Measurements from ENCODE around the gene TXNIP.
"Not testable (repeated sequence)": the region's sequence is repeated elsewhere in the genome, so short reads cannot be mapped to it uniquely, and the experiment has no call there.

The TXNIP gene

GRCh38 chr1:145996433-145997015, at the start of gene TXNIP:
TXNIP (minus strand) TSS chr1:145996579; CDS start chr1:145996266, 313 bp downstream.
- H3K9me3 ChIP-seq (ENCODE audit: control insufficient read depth, insufficient read depth, low read length): no peaks in the 10 kb centered on the region
- H3K4me3 ChIP-seq (ENCODE audit: low read depth, low read length): peak within 1 kb of the TSS; percentile 93
- peak within 1 kb of the TSS; percentile 73 for H3K9ac ChIP-seq (ENCODE audit: low read depth, low read length)
- H3K36me3 ChIP-seq (ENCODE audit: control insufficient read depth, insufficient read depth, low read length): peaks cover 9% of the 10 kb centered on the region
- H3K27me3 ChIP-seq (ENCODE audit: control insufficient read depth, insufficient read depth, low read length): peaks cover 11% of the 10 kb centered on the region
- H3K4me1 ChIP-seq (ENCODE audit: control insufficient read depth, insufficient read depth, low read length): peaks cover 12% of the 10 kb centered on the region

GRCh38 chr1:146039844-146040194, 43.4 kb upstream of the TXNIP start:
- no peaks in the 10 kb centered on the region for H3K27me3 ChIP-seq (ENCODE audit: control insufficient read depth, insufficient read depth, low read length)
- H3K4me3 ChIP-seq (ENCODE audit: low read depth, low read length): peak overlapping the region; percentile 99
- no peak overlapping the region for H3K9ac ChIP-seq (ENCODE audit: low read depth, low read length)
- H3K36me3 ChIP-seq (ENCODE audit: control insufficient read depth, insufficient read depth, low read length): no peaks in the 10 kb centered on the region
- H3K4me1 ChIP-seq (ENCODE audit: control insufficient read depth, insufficient read depth, low read length): peaks cover under 1% of the 10 kb centered on the region
- no peaks in the 10 kb centered on the region for H3K9me3 ChIP-seq (ENCODE audit: control insufficient read depth, insufficient read depth, low read length)

- no peaks in the 10 kb centered on the region for H3K27me3 ChIP-seq (ENCODE audit: control insufficient read depth, insufficient read depth, low read length)
- no peaks in the 10 kb centered on the region for H3K36me3 ChIP-seq (ENCODE audit: control insufficient read depth, insufficient read depth, low read length)
- peak overlapping the region; percentile 99 for H3K4me3 ChIP-seq (ENCODE audit: low read depth, low read length)
- no peaks in the 10 kb centered on the region for H3K9me3 ChIP-seq (ENCODE audit: control insufficient read depth, insufficient read depth, low read length)
- peak overlapping the region; percentile 92 for H3K9ac ChIP-seq (ENCODE audit: low read depth, low read length)
- H3K4me1 ChIP-seq (ENCODE audit: control insufficient read depth, insufficient read depth, low read length): peaks cover 2% of the 10 kb centered on the region
These were observed 40.7 kb upstream of the TXNIP start for GRCh38 chr1:146036965-146037646.

- Histone ChIP-seq H3K9ac (ENCODE audit: low read depth, low read length) (no peak overlapping the region), H3K4me3 (ENCODE audit: low read depth, low read length) (peak overlapping the region; percentile 99), H3K4me1 (ENCODE audit: control insufficient read depth, insufficient read depth, low read length) (peaks cover 2% of the 10 kb centered on the region), H3K36me3 (ENCODE audit: control insufficient read depth, insufficient read depth, low read length) (no peaks in the 10 kb centered on the region), H3K27me3 (ENCODE audit: control insufficient read depth, insufficient read depth, low read length) (no peaks in the 10 kb centered on the region), H3K9me3 (ENCODE audit: control insufficient read depth, insufficient read depth, low read length) (no peaks in the 10 kb centered on the region)
These were observed 40.0 kb upstream of the TXNIP start for GRCh38 chr1:146036241-146036964.

- Histone ChIP-seq H3K4me3 (ENCODE audit: low read depth, low read length) (peak overlapping the region; percentile 99), H3K36me3 (ENCODE audit: control insufficient read depth, insufficient read depth, low read length) (no peaks in the 10 kb centered on the region), H3K9ac (ENCODE audit: low read depth, low read length) (peak overlapping the region; percentile 50), H3K9me3 (ENCODE audit: control insufficient read depth, insufficient read depth, low read length) (no peaks in the 10 kb centered on the region), H3K4me1 (ENCODE audit: control insufficient read depth, insufficient read depth, low read length) (peaks cover 2% of the 10 kb centered on the region), H3K27me3 (ENCODE audit: control insufficient read depth, insufficient read depth, low read length) (no peaks in the 10 kb centered on the region)
These were observed 38.7 kb upstream of the TXNIP start for GRCh38 chr1:146035048-146035423.

GRCh38 chr1:146032631-146033219, 36.3 kb upstream of the TXNIP start:
- no peaks in the 10 kb centered on the region for H3K36me3 ChIP-seq (ENCODE audit: control insufficient read depth, insufficient read depth, low read length)
- peak overlapping the region; percentile 39 for H3K9ac ChIP-seq (ENCODE audit: low read depth, low read length)
- no peaks in the 10 kb centered on the region for H3K9me3 ChIP-seq (ENCODE audit: control insufficient read depth, insufficient read depth, low read length)
- H3K27me3 ChIP-seq (ENCODE audit: control insufficient read depth, insufficient read depth, low read length): no peaks in the 10 kb centered on the region
- no peak overlapping the region for H3K4me3 ChIP-seq (ENCODE audit: low read depth, low read length)
- H3K4me1 ChIP-seq (ENCODE audit: control insufficient read depth, insufficient read depth, low read length): peaks cover 2% of the 10 kb centered on the region

- Histone ChIP-seq H3K27me3 (ENCODE audit: control insufficient read depth, insufficient read depth, low read length) (no peaks in the 10 kb centered on the region), H3K9me3 (ENCODE audit: control insufficient read depth, insufficient read depth, low read length) (no peaks in the 10 kb centered on the region), H3K4me1 (ENCODE audit: control insufficient read depth, insufficient read depth, low read length) (peaks cover 2% of the 10 kb centered on the region), H3K4me3 (ENCODE audit: low read depth, low read length) (no peak overlapping the region), H3K9ac (ENCODE audit: low read depth, low read length) (no peak overlapping the region), H3K36me3 (ENCODE audit: control insufficient read depth, insufficient read depth, low read length) (no peaks in the 10 kb centered on the region)
These were observed 35.1 kb upstream of the TXNIP start for GRCh38 chr1:146031476-146031875.

GRCh38 chr1:146029117-146029516, 32.7 kb upstream of the TXNIP start:
- Histone ChIP-seq H3K27me3 (ENCODE audit: control insufficient read depth, insufficient read depth, low read length) (no peaks in the 10 kb centered on the region), H3K4me1 (ENCODE audit: control insufficient read depth, insufficient read depth, low read length) (no peaks in the 10 kb centered on the region), H3K9ac (ENCODE audit: low read depth, low read length) (no peak overlapping the region), H3K36me3 (ENCODE audit: control insufficient read depth, insufficient read depth, low read length) (no peaks in the 10 kb centered on the region), H3K9me3 (ENCODE audit: control insufficient read depth, insufficient read depth, low read length) (no peaks in the 10 kb centered on the region), H3K4me3 (ENCODE audit: low read depth, low read length) (no peak overlapping the region)

- not testable (repeated sequence) for H3K36me3 ChIP-seq (ENCODE audit: control insufficient read depth, insufficient read depth, low read length); H3K9ac ChIP-seq (ENCODE audit: low read depth, low read length); H3K4me1 ChIP-seq (ENCODE audit: control insufficient read depth, insufficient read depth, low read length); H3K4me3 ChIP-seq (ENCODE audit: low read depth, low read length); H3K9me3 ChIP-seq (ENCODE audit: control insufficient read depth, insufficient read depth, low read length); H3K27me3 ChIP-seq (ENCODE audit: control insufficient read depth, insufficient read depth, low read length)
These were observed 30.3 kb upstream of the TXNIP start for GRCh38 chr1:146026650-146027049.

- not testable (repeated sequence) for H3K36me3 ChIP-seq (ENCODE audit: control insufficient read depth, insufficient read depth, low read length); H3K9me3 ChIP-seq (ENCODE audit: control insufficient read depth, insufficient read depth, low read length)
These were observed 29.6 kb upstream of the TXNIP start for GRCh38 chr1:146025787-146026495.

GRCh38 chr1:146022403-146023127, 26.2 kb upstream of the TXNIP start:
- H3K9ac ChIP-seq (ENCODE audit: low read depth, low read length): no peak overlapping the region
- peaks cover 38% of the 10 kb centered on the region for H3K27me3 ChIP-seq (ENCODE audit: control insufficient read depth, insufficient read depth, low read length)
- no peak overlapping the region for H3K4me3 ChIP-seq (ENCODE audit: low read depth, low read length)

More at GRCh38 chr1:146025787-146026495, 29.6 kb upstream of the TXNIP start:
- not testable (repeated sequence) for H3K27me3 ChIP-seq (ENCODE audit: control insufficient read depth, insufficient read depth, low read length); H3K4me1 ChIP-seq (ENCODE audit: control insufficient read depth, insufficient read depth, low read length); H3K4me3 ChIP-seq (ENCODE audit: low read depth, low read length); H3K9ac ChIP-seq (ENCODE audit: low read depth, low read length)

More at GRCh38 chr1:146022403-146023127, 26.2 kb upstream of the TXNIP start:
- no peaks in the 10 kb centered on the region for H3K36me3 ChIP-seq (ENCODE audit: control insufficient read depth, insufficient read depth, low read length)
- H3K4me1 ChIP-seq (ENCODE audit: control insufficient read depth, insufficient read depth, low read length): no peaks in the 10 kb centered on the region
- H3K9me3 ChIP-seq (ENCODE audit: control insufficient read depth, insufficient read depth, low read length): no peaks in the 10 kb centered on the region

Data from iPS-15b (cell line).